Left forelimb (tissue), 1 donor: ENCODE data around the gene KAZN.
"Not testable (repeated sequence)": the region's sequence is repeated elsewhere in the genome, so short reads cannot be mapped to it uniquely, and the experiment has no call there.

Experiments
- DNase-seq: peaks from one replicate; pipeline ENCODE4 v3.0.0-alpha.2; 2018; ENCODE audit warnings: low spot score

Gene KAZN

DNA sequence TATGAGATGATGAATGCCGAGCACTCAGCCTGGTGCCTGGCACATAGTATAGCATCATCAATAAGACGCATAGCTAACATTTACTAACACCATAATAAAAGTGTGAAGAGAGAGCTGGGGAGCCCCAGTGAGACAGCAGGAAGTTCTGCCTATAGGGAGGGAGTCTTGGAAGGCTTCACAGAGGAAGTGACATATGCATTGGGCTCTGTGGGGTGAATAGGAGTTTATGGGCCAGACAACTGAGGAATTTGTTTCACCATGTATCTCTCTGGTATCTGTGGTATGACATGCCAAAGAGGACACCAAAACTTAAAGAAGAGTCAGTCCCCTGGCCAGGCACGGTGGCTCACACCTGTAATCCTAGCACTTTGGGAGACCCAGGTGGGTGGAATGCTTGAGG is 436.8 kb downstream of the KAZN start:
- no peak for DNase-seq

GRCh38 chr1:15036101-15036500 is 437.6 kb downstream of the KAZN start:
- no peak for DNase-seq

DNA sequence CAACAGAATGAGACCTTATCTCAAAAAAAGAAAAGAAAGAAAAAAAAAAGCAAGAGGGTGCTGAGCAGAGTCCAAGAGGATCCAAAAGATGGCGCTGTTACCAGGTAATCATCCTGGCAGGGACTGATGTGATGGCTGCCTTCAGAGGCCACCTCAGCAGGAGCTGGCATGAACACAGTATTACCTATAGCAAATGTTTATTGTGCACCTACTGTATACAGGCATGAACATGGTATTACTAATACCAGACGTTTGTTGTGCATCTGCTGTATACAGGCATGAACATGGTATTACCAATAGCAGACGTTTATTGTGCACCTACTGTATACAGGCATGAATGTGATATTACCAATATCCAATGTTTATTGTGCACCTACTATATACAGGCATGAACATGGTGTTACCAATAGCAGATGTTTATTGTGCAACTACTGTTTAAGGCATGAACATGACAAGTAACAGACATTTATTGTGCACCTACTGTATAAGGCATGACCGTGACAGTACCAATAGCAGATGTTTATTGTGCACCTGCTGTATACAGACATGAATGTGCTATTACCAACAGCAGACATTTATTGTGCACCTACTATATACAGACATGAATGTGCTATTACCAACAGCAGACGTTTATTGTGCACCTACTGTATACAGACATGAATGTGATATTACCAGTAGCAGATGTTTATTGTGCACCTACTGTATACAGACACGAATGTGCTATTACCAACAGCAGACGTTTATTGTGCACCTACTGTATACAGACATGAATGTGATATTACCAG is 439.9 kb downstream of the KAZN start:
- DNase-seq, result no peak

- DNase-seq, result no peak
Measured at GRCh38 chr1:15039017-15039648, 440.6 kb downstream of the KAZN start.

GRCh38 chr1:15039901-15040300 is 441.4 kb downstream of the KAZN start:
- DNase-seq, result no peak

DNA sequence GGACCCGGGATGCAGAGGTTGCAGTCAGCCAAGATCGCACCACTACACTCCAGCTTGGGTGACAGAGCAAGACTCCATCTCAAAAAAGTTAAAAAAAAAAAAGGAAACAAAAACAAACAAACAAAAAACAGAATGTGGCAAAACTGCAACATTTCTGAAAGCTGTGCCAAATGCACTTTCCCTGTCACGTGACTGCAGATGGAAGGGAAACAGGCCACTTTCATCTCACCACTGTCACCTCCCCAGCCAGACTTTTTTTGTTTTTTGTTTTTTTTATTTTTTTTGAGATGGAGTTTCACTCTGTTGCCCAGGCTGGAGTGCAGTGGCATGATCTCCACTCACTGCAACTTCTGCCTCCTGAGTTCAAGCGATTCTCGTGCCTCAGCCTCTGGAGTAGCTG is 442.2 kb downstream of the KAZN start:
- DNase-seq, result not testable (repeated sequence)

DNA sequence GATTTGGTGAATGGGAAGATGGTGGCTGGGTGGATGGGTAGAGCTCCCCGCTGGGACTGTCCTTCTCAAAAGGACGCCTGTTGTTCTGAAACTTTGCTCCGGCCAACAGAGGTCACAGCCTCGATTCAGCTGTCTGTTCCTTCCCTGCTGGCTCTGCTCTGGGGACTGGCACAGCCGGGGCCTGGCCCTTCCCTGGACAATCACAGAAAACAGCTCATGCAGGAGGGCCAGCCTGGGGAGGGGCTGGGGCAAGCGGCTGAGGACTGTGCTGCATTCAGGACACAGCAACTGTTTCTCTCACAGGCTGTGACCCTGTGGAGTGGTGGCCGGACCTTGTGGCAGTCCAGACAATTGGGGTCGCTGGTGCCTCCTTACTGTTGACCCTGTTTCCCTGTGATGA is 444.4 kb downstream of the KAZN start:
- no peak for DNase-seq

DNA sequence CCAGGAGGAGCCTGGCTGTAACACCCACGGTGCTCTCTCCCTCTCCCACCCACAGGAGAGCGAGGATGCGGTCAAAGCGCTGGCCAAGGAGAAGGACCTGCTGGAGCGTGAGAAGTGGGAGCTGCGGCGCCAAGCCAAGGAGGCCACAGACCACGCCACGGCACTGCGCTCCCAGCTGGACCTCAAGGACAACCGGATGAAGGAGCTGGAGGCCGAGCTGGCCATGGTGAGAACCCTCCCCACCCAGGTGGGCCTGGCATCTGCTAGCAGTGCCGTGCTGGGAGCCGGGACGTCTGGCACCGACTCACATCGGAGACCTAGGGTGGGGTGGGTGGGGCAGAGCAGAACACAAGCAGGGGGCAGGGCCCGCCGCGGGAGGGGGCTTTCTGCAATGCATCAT is 445.4 kb downstream of the KAZN start:
- DNase-seq, result no peak

DNA sequence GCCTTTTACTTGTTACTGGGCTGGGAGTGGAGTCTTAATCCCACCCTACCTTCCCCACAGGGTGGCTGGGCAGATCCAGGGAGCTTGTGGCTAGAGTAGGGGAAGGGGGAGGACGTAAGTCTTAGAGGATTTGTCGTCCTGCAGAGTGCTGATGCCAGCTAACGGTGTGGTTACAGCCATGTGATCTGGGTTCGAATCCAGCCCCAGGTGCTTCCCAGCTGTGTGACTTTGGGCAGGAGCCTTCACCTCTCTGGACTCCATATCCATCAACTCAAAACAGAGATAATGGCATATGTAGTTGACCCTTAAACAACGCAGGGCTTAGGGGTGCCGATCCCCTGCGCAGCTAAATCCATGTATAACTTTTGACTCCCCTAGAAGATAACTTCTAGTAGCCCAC is 446.6 kb downstream of the KAZN start:
- DNase-seq, result no peak

DNA sequence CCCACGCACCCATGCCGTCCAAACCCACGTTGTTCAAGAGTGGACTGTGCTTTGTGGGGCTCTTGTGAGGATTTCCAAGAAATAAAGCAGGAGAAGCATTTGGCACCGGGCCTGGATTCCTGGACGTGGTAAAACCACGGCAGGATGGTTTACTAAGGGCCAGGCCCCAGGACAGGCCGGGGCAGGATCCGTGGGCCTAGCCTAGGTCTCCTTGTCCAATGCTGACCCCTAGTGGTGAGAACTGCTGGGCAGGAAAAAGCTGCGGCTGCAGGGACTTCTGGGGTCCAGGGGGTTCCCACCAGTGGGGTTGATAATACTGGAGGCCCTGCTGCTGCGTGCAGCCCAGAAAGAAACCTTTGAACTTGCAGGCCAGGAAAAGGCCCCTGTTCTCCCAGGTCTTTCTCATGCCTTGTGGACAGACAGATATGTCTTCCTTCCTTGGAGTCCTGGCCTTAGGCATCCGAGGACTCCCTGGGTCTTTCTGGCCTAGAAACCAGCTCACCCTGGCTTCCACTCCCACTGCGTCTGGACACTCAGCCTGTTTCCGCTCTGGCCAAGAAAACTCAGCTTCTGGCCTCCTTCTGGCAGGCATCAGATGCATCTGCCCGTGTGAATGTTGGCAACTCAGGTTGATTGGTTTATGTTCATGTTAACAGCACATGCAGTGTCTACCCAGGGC is 448.1 kb downstream of the KAZN start:
- no peak for DNase-seq

- no peak for DNase-seq
Measured at GRCh38 chr1:15047237-15047636, 448.8 kb downstream of the KAZN start.

DNA sequence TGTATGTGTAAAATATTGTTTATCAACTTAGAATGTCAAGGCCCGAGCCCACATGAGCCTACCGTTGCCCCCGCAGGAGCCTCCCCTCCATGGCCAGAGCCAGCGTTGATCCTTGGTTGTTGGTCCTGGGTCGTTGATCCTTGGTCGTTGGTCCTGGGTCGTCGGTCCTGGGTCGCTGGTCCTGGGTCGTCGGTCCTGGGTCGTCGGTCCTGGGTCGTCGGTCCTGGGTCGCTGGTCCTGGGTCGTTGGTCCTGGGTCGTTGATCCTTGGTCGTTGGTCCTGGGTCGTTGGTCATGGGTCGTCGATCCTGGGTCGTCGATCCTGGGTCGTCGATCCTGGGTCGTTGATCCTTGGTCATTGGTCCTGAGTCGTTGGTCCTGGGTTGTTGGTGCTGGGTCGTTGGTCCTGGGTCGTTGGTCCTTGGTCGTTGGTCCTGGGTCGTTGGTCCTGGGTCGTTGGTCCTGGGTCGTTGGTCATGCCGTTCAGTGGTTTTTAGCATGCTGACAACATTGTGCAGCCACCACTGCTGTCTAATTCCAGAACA is 450.0 kb downstream of the KAZN start:
- DNase-seq, result no peak

DNA sequence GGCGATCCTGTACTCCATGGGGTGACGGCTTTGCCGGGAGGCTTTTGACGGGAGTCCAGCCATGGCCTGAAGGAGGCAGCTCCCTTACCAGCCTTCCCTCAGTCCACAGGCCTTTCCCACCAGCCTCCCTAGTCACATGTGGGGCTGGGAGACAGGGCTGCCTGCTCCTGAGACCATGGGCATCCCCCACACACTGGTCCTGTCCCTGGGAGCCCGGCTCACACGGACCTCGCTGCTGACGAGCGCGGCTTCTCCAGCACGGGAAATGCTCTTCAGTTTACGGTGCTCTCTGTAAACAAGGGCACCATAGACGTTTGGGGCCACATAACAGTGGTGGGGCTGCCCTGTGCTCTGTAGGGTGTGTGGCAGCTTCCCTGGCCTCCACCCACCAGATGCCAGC is 450.6 kb downstream of the KAZN start:
- no peak for DNase-seq

DNA sequence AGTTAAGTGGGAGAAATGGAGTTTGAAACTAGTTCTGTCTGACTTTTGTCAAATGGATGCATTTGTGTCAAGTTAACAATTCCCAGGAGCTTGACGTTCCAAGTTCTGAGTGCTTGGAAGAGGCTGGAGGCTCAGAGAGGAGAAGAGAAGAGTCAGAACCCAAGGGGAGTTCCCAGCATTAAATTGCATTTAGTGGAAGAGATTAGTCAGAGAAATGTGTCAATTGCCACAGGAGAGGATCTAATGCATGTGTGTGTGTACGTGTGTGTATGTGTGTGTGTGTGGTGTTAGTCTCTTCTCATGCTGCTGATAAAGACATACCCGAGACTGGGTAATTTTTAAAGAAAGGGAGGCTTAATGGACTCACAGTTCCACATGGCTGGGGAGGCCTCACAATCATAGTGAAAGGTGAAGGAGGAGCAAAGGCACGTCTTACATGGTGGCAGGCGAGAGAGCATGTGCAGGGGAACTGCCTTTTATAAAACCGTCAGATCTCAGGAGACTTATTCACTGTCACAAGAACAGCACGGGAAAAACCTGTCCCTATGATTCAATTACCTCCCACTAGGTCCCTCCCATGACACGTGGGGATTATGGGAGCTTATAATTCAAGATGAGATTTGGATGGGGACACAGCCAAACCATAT is 453.5 kb downstream of the KAZN start:
- no peak for DNase-seq

GRCh38 chr1:15053153-15053552 is 454.7 kb downstream of the KAZN start:
- DNase-seq, result no peak

DNA sequence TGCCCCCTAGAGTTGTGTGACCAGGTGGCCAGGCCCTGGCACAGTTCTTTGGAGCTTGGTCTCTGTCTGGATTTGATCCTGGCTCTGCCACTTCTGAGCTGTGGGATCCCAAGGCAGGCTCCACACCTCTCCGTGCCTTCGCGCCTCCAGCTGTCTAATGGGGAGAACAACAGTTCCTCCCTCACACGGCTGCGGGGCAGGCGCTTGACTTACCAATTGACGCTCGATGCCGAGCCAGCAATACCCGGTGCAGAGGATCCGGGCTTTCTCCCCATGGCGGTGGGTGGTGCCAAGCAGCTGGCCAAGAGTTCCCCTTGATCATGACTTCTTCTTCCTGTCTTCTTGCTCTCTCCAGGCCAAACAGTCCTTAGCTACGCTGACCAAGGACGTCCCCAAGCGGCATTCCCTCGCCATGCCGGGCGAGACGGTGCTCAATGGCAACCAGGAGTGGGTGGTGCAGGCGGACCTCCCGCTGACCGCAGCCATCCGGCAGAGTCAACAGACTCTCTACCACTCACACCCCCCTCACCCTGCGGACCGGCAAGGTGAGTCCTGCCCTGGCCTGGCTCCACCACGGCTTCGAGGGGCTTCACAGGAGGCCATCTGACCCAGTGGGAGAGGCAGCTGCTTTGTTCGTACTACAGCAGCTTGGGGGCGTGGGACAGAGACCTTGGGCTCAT is 457.4 kb downstream of the KAZN start:
- DNase-seq, result no peak

DNA sequence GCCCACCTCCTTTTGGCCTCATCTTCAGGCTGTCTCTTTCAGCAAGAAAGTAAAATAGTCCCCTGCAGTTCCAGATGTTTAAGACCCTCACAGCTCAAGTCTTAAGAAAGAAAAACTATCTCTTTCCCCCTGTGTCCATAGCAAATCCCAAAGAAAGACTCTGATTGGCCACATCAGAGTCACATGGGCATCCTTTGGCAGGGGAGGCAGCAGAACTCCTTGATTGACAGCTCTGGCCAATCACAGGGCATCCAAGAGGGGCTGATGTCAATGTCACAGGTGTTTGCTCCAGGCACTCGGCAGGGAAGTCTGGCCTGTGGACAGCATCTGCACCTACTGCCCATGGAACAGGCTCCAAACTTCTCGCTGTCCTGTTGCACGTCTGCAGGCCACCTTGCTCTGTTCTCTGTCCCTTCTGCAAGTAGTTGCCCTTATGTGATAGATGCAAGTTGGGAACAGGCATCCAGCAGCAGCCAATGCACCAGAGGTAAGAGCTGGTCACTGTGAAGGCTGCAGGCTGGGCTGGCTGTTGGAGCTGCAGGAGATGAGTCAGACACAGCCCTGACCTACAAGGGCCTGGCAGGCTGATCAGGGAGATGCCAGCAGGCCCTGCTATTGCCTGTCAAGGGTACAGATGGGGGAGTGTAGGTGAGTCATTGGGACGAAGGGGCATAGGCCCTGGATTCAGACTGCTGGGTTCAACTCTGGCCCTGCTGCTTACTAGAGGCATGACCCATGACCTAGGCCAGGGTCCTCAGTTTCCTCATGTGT is 458.2 kb downstream of the KAZN start:
- DNase-seq, result no peak

GRCh38 chr1:15057834-15058233 is 459.3 kb downstream of the KAZN start:
- DNase-seq, result no peak

GRCh38 chr1:15058261-15058660 is 459.8 kb downstream of the KAZN start:
- no peak for DNase-seq

- no peak for DNase-seq
Measured at GRCh38 chr1:15060104-15060503, 461.6 kb downstream of the KAZN start.

- DNase-seq, result no peak
Measured at GRCh38 chr1:15062479-15063099, 464.1 kb downstream of the KAZN start.
